Measurements from ENCODE around the gene PTPRN2. TPM values are rescaled to one million over a fixed set of nuclear protein-coding genes. Genes with fewer than 3 reads are reported as not detected.

The PTPRN2 gene
- total and polyA plus RNA-seq, 2 donors, result 1.7 to 1.9 TPM

DNA sequence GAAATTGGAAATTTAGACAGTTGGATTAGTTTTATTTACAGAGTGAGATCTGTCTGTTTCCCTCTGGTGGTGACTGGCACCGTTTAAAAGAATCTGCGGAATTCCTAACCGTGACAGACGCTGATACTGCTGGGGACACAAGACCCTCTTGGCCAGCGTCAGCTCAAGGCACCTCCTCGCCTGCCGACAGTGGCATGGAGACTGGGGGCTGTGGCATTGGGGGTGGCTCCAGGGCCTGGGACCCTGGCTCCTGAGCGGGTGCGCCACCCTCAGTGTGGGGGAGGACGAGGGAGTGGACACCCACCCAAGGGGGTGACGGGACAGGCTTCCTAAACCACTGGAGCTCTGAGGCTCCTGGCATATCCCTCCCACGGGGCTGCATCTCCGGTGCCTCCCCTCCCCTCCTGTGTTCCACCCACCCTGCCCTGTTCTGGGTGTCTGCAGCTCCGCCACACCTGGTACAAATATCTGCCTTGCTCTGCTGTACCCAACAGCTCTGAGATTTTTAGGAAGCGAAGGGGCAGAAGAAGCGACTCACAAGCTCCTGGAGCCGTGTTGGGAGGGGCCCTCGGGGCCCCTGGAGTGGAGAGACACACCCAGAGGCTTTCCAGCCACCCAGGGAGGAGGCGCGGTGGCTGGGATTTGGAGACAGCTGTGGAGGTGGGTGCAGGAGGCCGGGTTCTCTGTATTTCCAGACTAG lies 1072.1 kb downstream of the PTPRN2 start:
- Histone ChIP-seq H3K9me3 (ENCODE audit: control insufficient read depth in 2 of 2, insufficient read depth in 1 of 2, low read length in 1 of 2) (no peaks in the 10 kb centered on the region), H3K27ac (ENCODE audit: low read depth in 1 of 2, low read length in 1 of 2) (no peak overlapping the region), H3K4me1 (ENCODE audit: control insufficient read depth in 2 of 2, insufficient read depth in 2 of 2, low read length in 2 of 2) (peaks cover 0 to 8% of the 10 kb centered on the region in 2 donors), H3K4me3 (ENCODE audit: low read length in 2 of 2) (no peak overlapping the region), H3K36me3 (ENCODE audit: control insufficient read depth in 2 of 2, insufficient read depth in 2 of 2, low read length in 1 of 2) (no peaks in the 10 kb centered on the region), H3K27me3 (ENCODE audit: control insufficient read depth in 2 of 2, insufficient read depth in 1 of 2, low read length in 1 of 2) (no peaks in the 10 kb centered on the region)
- no peak for DNase-seq (ENCODE audit: low read depth in 6 of 9, low spot score in 9 of 9)
- 85% methylated on average over 21 of the region's 21 CpGs for WGBS

DNA sequence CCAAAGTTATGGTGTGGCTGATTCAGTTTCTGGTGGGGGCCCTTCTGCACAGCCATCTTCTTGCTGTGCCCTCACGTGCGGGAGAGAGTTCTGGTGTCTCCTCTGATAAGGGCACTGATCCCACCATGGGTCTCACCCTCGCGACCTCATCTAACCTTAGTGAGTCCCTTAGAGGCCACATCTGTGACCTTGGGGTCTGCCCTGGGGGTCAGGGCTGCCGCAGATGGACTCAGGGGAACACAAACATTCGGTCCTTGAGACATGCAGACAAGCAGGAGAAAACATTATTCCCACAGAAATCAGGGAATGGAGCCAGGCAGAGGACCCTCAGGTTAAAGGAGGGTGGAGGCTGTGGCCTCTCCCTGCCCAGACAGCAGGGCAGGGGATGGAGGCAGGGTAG lies 1072.9 kb downstream of the PTPRN2 start:
- WGBS, result 90% methylated on average over 6 of the region's 6 CpGs
- Histone ChIP-seq H3K36me3 (ENCODE audit: control insufficient read depth in 2 of 2, insufficient read depth in 2 of 2, low read length in 1 of 2) (no peaks in the 10 kb centered on the region), H3K4me3 (ENCODE audit: low read length in 2 of 2) (no peak overlapping the region), H3K27ac (ENCODE audit: low read depth in 1 of 2, low read length in 1 of 2) (no peak overlapping the region), H3K9me3 (ENCODE audit: control insufficient read depth in 2 of 2, insufficient read depth in 1 of 2, low read length in 1 of 2) (no peaks in the 10 kb centered on the region), H3K27me3 (ENCODE audit: control insufficient read depth in 2 of 2, insufficient read depth in 1 of 2, low read length in 1 of 2) (no peaks in the 10 kb centered on the region), H3K4me1 (ENCODE audit: control insufficient read depth in 2 of 2, insufficient read depth in 2 of 2, low read length in 2 of 2) (peaks cover 0 to under 1% of the 10 kb centered on the region in 2 donors)
- no peak for DNase-seq (ENCODE audit: low read depth in 6 of 9, low spot score in 9 of 9)

DNA sequence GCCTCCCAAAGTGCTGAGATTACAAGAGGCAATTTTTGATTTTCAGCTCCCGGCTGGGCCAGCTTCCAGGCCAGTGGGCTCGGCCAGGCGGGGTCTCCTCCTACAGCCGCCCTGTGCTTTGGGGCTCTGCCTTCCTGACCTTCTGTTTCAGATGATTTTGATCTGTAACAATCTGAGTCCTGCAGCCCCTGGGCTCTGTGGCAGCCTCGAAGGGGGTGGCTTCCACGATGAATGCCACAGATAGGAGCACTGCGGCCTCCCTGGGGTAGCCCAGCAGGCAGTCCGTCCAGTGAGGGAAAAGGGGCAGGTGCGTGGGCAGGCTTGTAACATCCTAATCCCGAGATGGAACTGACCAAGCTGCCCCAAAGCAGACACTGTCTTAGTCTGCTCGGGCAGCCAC lies 1073.3 kb downstream of the PTPRN2 start:
- no peaks in the 10 kb centered on the region for H3K4me1 ChIP-seq (ENCODE audit: control insufficient read depth in 2 of 2, insufficient read depth in 2 of 2, low read length in 2 of 2)
- no peak overlapping the region for H3K27ac ChIP-seq (ENCODE audit: low read depth in 1 of 2, low read length in 1 of 2)
- no peaks in the 10 kb centered on the region for H3K36me3 ChIP-seq (ENCODE audit: control insufficient read depth in 2 of 2, insufficient read depth in 2 of 2, low read length in 1 of 2)
- no peak for DNase-seq (ENCODE audit: low read depth in 6 of 9, low spot score in 9 of 9)
- 91% methylated on average over 11 of the region's 11 CpGs for WGBS
- no peak overlapping the region for H3K4me3 ChIP-seq (ENCODE audit: low read length in 2 of 2)
- H3K9me3 ChIP-seq (ENCODE audit: control insufficient read depth in 2 of 2, insufficient read depth in 1 of 2, low read length in 1 of 2), result no peaks in the 10 kb centered on the region
- H3K27me3 ChIP-seq (ENCODE audit: control insufficient read depth in 2 of 2, insufficient read depth in 1 of 2, low read length in 1 of 2), result no peaks in the 10 kb centered on the region

DNA sequence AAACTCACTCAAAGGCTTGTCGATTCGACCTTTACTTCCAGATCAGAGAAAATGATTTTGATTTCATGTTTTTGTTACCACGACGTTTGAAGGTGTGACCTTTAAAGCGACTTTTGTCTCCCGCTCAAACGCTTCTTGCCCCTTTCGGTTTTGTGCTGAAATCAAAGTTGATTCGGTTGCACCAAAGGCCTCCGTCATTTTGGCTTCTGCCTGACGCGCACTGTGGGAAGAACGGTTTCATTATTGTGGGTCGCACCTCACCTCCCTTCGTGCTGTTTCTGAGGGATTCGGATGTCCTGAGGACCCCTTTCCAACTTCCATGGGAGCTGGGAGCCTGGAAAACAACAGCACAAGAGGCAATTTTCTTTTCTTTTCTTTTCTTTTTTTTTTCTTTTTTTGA lies 1073.9 kb downstream of the PTPRN2 start:
- Histone ChIP-seq H3K4me1 (ENCODE audit: control insufficient read depth in 2 of 2, insufficient read depth in 2 of 2, low read length in 2 of 2) (no peaks in the 10 kb centered on the region), H3K27ac (ENCODE audit: low read depth in 1 of 2, low read length in 1 of 2) (no peak overlapping the region), H3K9me3 (ENCODE audit: control insufficient read depth in 2 of 2, insufficient read depth in 1 of 2, low read length in 1 of 2) (no peaks in the 10 kb centered on the region), H3K36me3 (ENCODE audit: control insufficient read depth in 2 of 2, insufficient read depth in 2 of 2, low read length in 1 of 2) (no peaks in the 10 kb centered on the region), H3K27me3 (ENCODE audit: control insufficient read depth in 2 of 2, insufficient read depth in 1 of 2, low read length in 1 of 2) (peaks cover 0 to under 1% of the 10 kb centered on the region in 2 donors), H3K4me3 (ENCODE audit: low read length in 2 of 2) (no peak overlapping the region)
- DNase-seq (ENCODE audit: low read depth in 6 of 9, low spot score in 9 of 9), result no peak
- 91% methylated on average over 16 of the region's 16 CpGs for WGBS

DNA sequence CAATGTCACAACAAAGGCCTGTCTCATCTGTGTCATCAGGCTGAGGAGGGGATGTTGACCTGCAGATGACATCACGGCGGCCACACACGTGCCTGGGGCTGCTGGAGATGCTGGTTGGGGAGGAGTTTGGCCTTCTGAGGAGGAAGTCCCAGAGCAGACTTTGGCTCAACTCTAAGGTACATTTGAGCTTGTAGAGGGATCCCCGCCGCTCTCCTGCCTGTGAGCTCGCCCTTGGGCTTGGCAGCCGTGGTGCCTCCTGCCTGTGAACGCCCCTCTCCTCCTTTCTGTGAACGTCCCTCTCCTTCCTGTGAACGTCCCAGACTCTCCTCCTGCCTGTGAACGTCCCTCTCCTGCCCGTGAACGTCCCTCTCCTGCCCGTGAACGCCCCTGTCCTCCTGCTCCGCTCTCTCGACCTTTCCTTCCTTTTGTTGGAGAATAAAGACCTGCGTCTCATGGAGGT lies 1074.4 kb downstream of the PTPRN2 start:
- no peaks in the 10 kb centered on the region for H3K4me1 ChIP-seq (ENCODE audit: control insufficient read depth in 2 of 2, insufficient read depth in 2 of 2, low read length in 2 of 2)
- DNase-seq (ENCODE audit: low read depth in 6 of 9, low spot score in 9 of 9), result no peak
- peaks cover 0 to 6% of the 10 kb centered on the region in 2 donors for H3K27me3 ChIP-seq (ENCODE audit: control insufficient read depth in 2 of 2, insufficient read depth in 1 of 2, low read length in 1 of 2)
- no peaks in the 10 kb centered on the region for H3K9me3 ChIP-seq (ENCODE audit: control insufficient read depth in 2 of 2, insufficient read depth in 1 of 2, low read length in 1 of 2)
- no peak overlapping the region for H3K4me3 ChIP-seq (ENCODE audit: low read length in 2 of 2)
- no peaks in the 10 kb centered on the region for H3K36me3 ChIP-seq (ENCODE audit: control insufficient read depth in 2 of 2, insufficient read depth in 2 of 2, low read length in 1 of 2)
- whole genome bisulfite sequencing, result 69% methylated on average over 18 of the region's 18 CpGs
- H3K27ac ChIP-seq (ENCODE audit: low read depth in 1 of 2, low read length in 1 of 2), result no peak overlapping the region

DNA sequence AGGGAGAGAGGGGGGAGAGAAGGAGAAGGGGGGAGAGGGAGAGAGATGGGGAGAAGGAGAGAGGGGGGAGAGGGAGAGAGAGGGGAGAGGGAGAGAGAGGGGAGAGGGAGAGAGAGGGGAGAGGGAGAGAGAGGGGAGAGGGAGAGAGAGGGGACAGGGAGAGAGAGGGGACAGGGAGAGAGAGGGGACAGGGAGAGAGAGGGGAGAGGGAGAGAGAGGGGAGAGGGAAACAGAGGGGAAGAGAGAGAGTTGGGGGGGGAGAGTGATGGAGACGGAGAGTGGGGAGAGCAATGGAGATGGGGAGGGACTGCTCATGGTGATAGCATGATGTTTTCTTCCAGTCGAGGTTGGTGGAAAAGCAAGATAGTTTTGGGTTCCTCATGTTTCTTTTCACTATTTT lies 1078.4 kb downstream of the PTPRN2 start:
- WGBS, result 88% methylated on average over 2 of the region's 2 CpGs
- peaks cover 0 to 15% of the 10 kb centered on the region in 2 donors for H3K27me3 ChIP-seq (ENCODE audit: control insufficient read depth in 2 of 2, insufficient read depth in 1 of 2, low read length in 1 of 2)
- no peak overlapping the region for H3K27ac ChIP-seq (ENCODE audit: low read depth in 1 of 2, low read length in 1 of 2)
- no peak for DNase-seq (ENCODE audit: low read depth in 6 of 9, low spot score in 9 of 9)
- H3K4me1 ChIP-seq (ENCODE audit: control insufficient read depth in 2 of 2, insufficient read depth in 2 of 2, low read length in 2 of 2), result no peaks in the 10 kb centered on the region
- H3K4me3 ChIP-seq (ENCODE audit: low read length in 2 of 2), result no peak overlapping the region
- H3K36me3 ChIP-seq (ENCODE audit: control insufficient read depth in 2 of 2, insufficient read depth in 2 of 2, low read length in 1 of 2), result no peaks in the 10 kb centered on the region
- H3K9me3 ChIP-seq (ENCODE audit: control insufficient read depth in 2 of 2, insufficient read depth in 1 of 2, low read length in 1 of 2), result peaks cover 0 to 5% of the 10 kb centered on the region in 2 donors

DNA sequence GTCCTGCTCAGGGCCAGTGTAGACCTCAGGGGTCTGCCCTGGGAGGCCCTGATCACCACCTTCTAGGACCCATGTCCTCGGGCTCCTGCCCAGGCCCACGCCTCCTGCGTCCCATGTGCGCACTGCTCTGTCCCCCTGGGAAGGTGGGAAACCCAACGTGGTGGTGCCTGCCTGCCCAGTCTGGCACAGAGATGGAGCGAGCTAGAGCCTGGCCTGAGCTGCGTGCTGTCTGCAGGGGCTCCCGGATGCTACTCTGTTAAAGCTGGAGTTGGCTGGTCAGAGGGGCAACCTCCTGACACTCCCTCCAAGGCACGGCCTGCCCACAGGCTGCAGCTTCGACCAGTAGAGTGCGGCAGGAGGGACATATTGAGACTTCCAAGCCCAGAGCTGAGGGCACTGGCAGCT lies 1079.1 kb downstream of the PTPRN2 start:
- no peak for DNase-seq (ENCODE audit: low read depth in 6 of 9, low spot score in 9 of 9)
- H3K27me3 ChIP-seq (ENCODE audit: control insufficient read depth in 2 of 2, insufficient read depth in 1 of 2, low read length in 1 of 2), result peaks cover 0 to 15% of the 10 kb centered on the region in 2 donors

DNA sequence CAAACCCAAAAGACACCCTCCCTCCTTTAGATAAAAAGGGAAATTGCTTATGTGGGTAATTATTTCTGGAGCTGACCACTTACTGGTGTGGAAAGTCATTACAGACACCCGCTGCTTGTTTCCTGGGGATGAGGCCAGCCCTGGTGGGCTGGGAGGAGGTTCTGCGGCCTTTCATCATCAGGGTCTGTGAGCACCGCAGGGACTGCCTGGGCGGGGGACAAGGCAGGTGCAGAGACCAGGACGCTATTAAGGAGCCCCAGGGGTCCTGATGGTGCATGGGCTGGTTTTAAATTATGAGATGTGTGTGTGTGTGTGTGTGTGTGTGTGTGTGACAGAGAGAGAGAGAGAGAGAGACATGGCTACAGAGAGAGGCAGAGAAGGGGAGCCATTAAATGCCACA lies 1079.6 kb downstream of the PTPRN2 start:
- H3K27ac ChIP-seq (ENCODE audit: low read depth in 1 of 2, low read length in 1 of 2), result no peak overlapping the region
- peaks cover 0 to 15% of the 10 kb centered on the region in 2 donors for H3K27me3 ChIP-seq (ENCODE audit: control insufficient read depth in 2 of 2, insufficient read depth in 1 of 2, low read length in 1 of 2)
- H3K36me3 ChIP-seq (ENCODE audit: control insufficient read depth in 2 of 2, insufficient read depth in 2 of 2, low read length in 1 of 2), result no peaks in the 10 kb centered on the region
- no peak overlapping the region for H3K4me3 ChIP-seq (ENCODE audit: low read length in 2 of 2)
- peaks cover 0 to 5% of the 10 kb centered on the region in 2 donors for H3K9me3 ChIP-seq (ENCODE audit: control insufficient read depth in 2 of 2, insufficient read depth in 1 of 2, low read length in 1 of 2)
- WGBS, result 50% methylated on average over 5 of the region's 5 CpGs
- H3K4me1 ChIP-seq (ENCODE audit: control insufficient read depth in 2 of 2, insufficient read depth in 2 of 2, low read length in 2 of 2), result peaks cover 0 to 7% of the 10 kb centered on the region in 2 donors
- no peak for DNase-seq (ENCODE audit: low read depth in 6 of 9, low spot score in 9 of 9)

More for the DNA sequence above, 1079.1 kb downstream of the PTPRN2 start:
- no peaks in the 10 kb centered on the region for H3K36me3 ChIP-seq (ENCODE audit: control insufficient read depth in 2 of 2, insufficient read depth in 2 of 2, low read length in 1 of 2)
- H3K9me3 ChIP-seq (ENCODE audit: control insufficient read depth in 2 of 2, insufficient read depth in 1 of 2, low read length in 1 of 2), result peaks cover 0 to 5% of the 10 kb centered on the region in 2 donors
- H3K4me3 ChIP-seq (ENCODE audit: low read length in 2 of 2), result no peak overlapping the region
- no peak overlapping the region for H3K27ac ChIP-seq (ENCODE audit: low read depth in 1 of 2, low read length in 1 of 2)
- H3K4me1 ChIP-seq (ENCODE audit: control insufficient read depth in 2 of 2, insufficient read depth in 2 of 2, low read length in 2 of 2), result peaks cover 0 to 2% of the 10 kb centered on the region in 2 donors
- WGBS, result 91% methylated on average over 11 of the region's 11 CpGs

DNA sequence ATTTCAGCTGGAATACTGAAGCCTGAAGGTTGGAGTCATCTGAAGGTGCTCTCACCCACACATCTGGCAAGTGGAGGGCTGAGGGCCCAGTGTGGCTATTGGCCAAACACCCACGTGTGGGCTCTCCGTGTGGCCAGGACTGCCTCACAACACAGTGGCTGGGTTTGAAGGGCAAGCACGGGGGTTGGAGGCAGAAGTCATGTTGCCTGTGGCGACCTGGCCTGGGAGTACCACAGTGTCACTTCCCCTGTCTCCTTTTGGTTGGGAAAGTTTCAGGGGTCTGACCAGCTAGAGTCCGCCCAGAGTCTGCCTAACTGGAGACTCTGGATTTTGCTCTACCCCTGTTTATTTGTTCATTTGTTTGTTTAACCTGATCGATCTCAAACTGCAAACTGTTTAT lies 1081.4 kb downstream of the PTPRN2 start:
- DNase-seq (ENCODE audit: low read depth in 6 of 9, low spot score in 9 of 9), result no peak
- H3K4me1 ChIP-seq (ENCODE audit: control insufficient read depth in 2 of 2, insufficient read depth in 2 of 2, low read length in 2 of 2), result peaks cover 4 to 15% of the 10 kb centered on the region in 2 donors
- no peak overlapping the region for H3K27ac ChIP-seq (ENCODE audit: low read depth in 1 of 2, low read length in 1 of 2)
- H3K27me3 ChIP-seq (ENCODE audit: control insufficient read depth in 2 of 2, insufficient read depth in 1 of 2, low read length in 1 of 2), result peaks cover 0 to 15% of the 10 kb centered on the region in 2 donors
- 93% methylated on average over 6 of the region's 6 CpGs for WGBS
- no peaks in the 10 kb centered on the region for H3K36me3 ChIP-seq (ENCODE audit: control insufficient read depth in 2 of 2, insufficient read depth in 2 of 2, low read length in 1 of 2)
- no peak overlapping the region for H3K4me3 ChIP-seq (ENCODE audit: low read length in 2 of 2)
- peaks cover 0 to 8% of the 10 kb centered on the region in 2 donors for H3K9me3 ChIP-seq (ENCODE audit: control insufficient read depth in 2 of 2, insufficient read depth in 1 of 2, low read length in 1 of 2)

Data from thymus (tissue), 11 donors.